PC-3 (cell line): ENCODE data around the gene GGCX.

Experiments
- CTCF ChIP-seq: fragments of 300-600 bp; sonication (generic); conservative IDR thresholded peaks from 2 replicates; pipeline ENCODE4 v1.5.1; 2017; ENCODE audit warnings: antibody characterized with exemption, low read depth, mild to moderate bottlenecking, low read length
- EZH2 ChIP-seq: fragments of 300-600 bp; sonication (generic); IDR thresholded peaks from one replicate; pipeline ENCODE4 v1.6.1; 2017; ENCODE audit warnings: antibody characterized with exemption, mild to moderate bottlenecking, low read length; ENCODE audit not compliant: unreplicated experiment
- EZH2phosphoT487 ChIP-seq: fragments of 300-600 bp; sonication (generic); IDR thresholded peaks from 2 replicates; pipeline ENCODE4 v1.6.1; 2018; ENCODE audit warnings: mild to moderate bottlenecking, antibody characterized with exemption, low read length, borderline replicate concordance

GRCh38 chr2:85547859-85548607 lies 13.3 kb downstream of the GGCX start:
- TF ChIP-seq CTCF = no peak
- TF ChIP-seq EZH2phosphoT487 = no peak
- no peak for TF ChIP-seq EZH2
